ENCODE results near the gene GRIK3.

DNA sequence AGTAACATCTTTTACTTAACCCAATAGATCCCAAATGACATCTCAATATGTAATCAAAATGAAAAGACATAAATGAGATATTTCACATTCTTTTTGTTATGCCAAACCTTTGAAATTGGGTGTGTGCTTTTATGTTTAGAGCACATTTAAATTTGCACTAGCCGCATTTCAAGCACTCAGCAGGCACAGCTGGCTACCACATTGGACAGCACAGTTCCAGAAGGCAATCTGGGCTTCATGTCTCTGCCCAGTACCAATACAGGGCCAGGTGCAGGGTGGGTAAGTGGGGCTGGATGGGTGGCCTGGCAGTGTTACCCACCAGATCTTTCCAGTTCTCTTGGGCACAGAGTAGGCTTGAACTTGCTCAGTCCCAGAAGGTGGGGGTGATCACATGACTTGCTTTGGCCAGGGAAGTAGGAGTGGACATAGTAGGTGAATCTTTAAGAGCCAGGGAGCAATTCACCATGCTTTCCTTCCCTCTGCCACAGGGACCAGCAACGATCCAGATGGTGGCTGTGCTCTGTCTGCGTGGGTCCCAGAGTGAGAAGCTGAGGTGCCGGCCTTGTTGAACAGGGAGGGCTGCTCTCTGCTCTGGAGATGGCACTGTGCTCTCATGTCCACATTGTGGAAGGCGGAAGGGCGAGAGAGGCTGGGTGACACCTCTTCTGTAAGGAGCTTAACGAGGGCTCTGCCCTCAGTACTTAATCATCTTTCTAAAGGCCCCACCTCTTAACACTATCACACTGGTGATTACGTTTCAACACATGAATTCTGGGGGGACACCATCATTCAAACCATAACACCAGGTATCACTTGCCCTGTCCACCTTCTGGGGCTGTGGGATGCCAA lies 261.4 kb downstream of the GRIK3 start:
- TF ChIP-seq, protein P1, sequence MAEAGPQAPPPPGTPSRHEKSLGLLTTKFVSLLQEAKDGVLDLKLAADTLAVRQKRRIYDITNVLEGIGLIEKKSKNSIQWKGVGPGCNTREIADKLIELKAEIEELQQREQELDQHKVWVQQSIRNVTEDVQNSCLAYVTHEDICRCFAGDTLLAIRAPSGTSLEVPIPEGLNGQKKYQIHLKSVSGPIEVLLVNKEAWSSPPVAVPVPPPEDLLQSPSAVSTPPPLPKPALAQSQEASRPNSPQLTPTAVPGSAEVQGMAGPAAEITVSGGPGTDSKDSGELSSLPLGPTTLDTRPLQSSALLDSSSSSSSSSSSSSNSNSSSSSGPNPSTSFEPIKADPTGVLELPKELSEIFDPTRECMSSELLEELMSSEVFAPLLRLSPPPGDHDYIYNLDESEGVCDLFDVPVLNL (CRISPR knock-in tag; IDR thresholded peaks at IDR 0.05; ENCODE audit: borderline replicate concordance, low read depth), result no peak
- TF ChIP-seq CTCF (IDR thresholded peaks at IDR 0.05), result no peak
- TF ChIP-seq NFE2L1 (CRISPR knock-in tag; IDR thresholded peaks at IDR 0.05), result no peak
- TF ChIP-seq NR3C1 (CRISPR knock-in tag; conservative IDR thresholded peaks at IDR 0.05; ENCODE audit: low read depth), result no peak
- no peak for TF ChIP-seq NR1H2 (CRISPR knock-in tag; IDR thresholded peaks at IDR 0.05)
- TF ChIP-seq GRHL2 (CRISPR knock-in tag; IDR thresholded peaks at IDR 0.05; ENCODE audit: insufficient replicate concordance, severe bottlenecking), result no peak
- no peak for TF ChIP-seq RELA (CRISPR knock-in tag; IDR thresholded peaks at IDR 0.05; ENCODE audit: borderline replicate concordance)
- TF ChIP-seq ZNF263 (CRISPR knock-in tag; IDR thresholded peaks at IDR 0.05; ENCODE audit: low read depth), result no peak
- no peak for TF ChIP-seq PREB (CRISPR knock-in tag; IDR thresholded peaks at IDR 0.05; ENCODE audit: borderline replicate concordance)

Measured in WTC11 (cell line).